Loucy (cell line): ENCODE results near the gene KRTCAP2.

ENCODE experiments used
- H2AFZ ChIP-seq: fragments of 200-600 bp; sonication (generic); 2 replicates; pipeline ENCODE4 v1.6.0; 2016; ENCODE audit warnings: antibody characterized with exemption, mild to moderate bottlenecking, low read length, moderate library complexity
- H3F3A ChIP-seq: fragments of 200-600 bp; 2 replicates; pipeline ENCODE4 v1.6.0; 2016; ENCODE audit warnings: antibody characterized with exemption, low read depth, mild to moderate bottlenecking
- H3K27me3 ChIP-seq: fragments of 200-600 bp; sonication (generic); 2 replicates; pipeline ENCODE4 v1.6.1; 2014; ENCODE audit warnings: low read length, mild to moderate bottlenecking; ENCODE audit not compliant: insufficient read depth, poor library complexity, severe bottlenecking
- H3K36me3 ChIP-seq: fragments of 200-600 bp; sonication (generic); 2 replicates; pipeline ENCODE4 v1.6.1; 2016; ENCODE audit warnings: low read length; ENCODE audit not compliant: insufficient read depth
- H3K4me1 ChIP-seq: fragments of 200-600 bp; sonication (generic); 2 replicates; pipeline ENCODE4 v1.5.1; 2014; ENCODE audit warnings: low read length, mild to moderate bottlenecking; ENCODE audit not compliant: insufficient read depth, poor library complexity, severe bottlenecking
- H3K4me2 ChIP-seq: fragments of 200-600 bp; sonication (generic); 2 replicates; pipeline ENCODE4 v1.6.0; 2014; ENCODE audit warnings: antibody characterized with exemption, low read length, low read depth, mild to moderate bottlenecking; ENCODE audit not compliant: poor library complexity, severe bottlenecking
- H3K4me3 ChIP-seq: fragments of 200-600 bp; sonication (generic); 2 replicates; pipeline ENCODE4 v1.5.1; 2014; ENCODE audit warnings: low read length, mild to moderate bottlenecking, mixed read lengths; ENCODE audit not compliant: poor library complexity, severe bottlenecking
- H3K79me2 ChIP-seq: fragments of 200-600 bp; sonication (generic); 2 replicates; pipeline ENCODE4 v1.6.1; 2014; ENCODE audit warnings: low read length; ENCODE audit not compliant: insufficient read depth
- H3K9ac ChIP-seq: fragments of 200-600 bp; sonication (generic); 2 replicates; pipeline ENCODE4 v1.6.0; 2014; ENCODE audit warnings: mild to moderate bottlenecking, low read depth, low read length, moderate library complexity; ENCODE audit not compliant: poor library complexity, severe bottlenecking
- H3K9me2 ChIP-seq: fragments of 200-600 bp; sonication (generic); replicated peaks from 2 replicates; pipeline ENCODE4 v1.6.1; 2016; ENCODE audit warnings: low read depth, low read length, mixed read lengths
- H3K9me3 ChIP-seq: fragments of 200-600 bp; sonication (generic); 2 replicates; pipeline ENCODE4 v1.6.1; 2014; ENCODE audit warnings: mild to moderate bottlenecking, antibody characterized with exemption, low read length, low read depth; ENCODE audit not compliant: insufficient read depth
- H4K20me1 ChIP-seq: fragments of 200-600 bp; sonication (generic); 2 replicates; pipeline ENCODE4 v1.6.0; 2014; ENCODE audit warnings: antibody characterized with exemption, low read length, mild to moderate bottlenecking; ENCODE audit not compliant: insufficient read depth, poor library complexity, severe bottlenecking
- EZH2phosphoT487 ChIP-seq: fragments of 200-600 bp; IDR thresholded peaks from 2 replicates; pipeline ENCODE4 v1.6.1; 2018; ENCODE audit warnings: antibody characterized with exemption, mild to moderate bottlenecking, moderate library complexity, borderline replicate concordance
- TF ChIP-seq, protein P1 (sequence below): fragments of 200-600 bp; sonication (generic); conservative IDR thresholded peaks from 2 replicates; pipeline ENCODE4 v1.5.1; 2014; ENCODE audit warnings: mild to moderate bottlenecking, antibody characterized with exemption, low read length

The KRTCAP2 gene

DNA sequence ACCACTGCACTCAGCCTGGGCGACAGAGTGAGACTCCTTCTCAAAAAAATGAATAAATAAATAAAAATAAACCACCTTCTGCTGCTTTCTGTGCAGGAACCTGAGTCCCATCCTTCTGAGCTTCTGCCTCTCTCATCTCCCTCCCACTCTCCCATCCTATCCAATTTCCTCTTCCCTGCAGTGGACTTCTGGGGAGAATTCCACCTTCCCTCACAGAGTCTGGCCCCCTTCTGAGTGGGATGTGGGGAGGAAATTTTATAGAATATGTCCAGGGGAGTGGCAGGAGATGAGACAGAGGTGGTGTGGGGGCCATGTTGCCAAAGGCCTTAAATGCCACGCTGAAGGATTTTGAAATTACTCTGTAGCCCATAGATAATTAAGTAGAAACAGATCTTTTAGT is 50.8 kb downstream of the KRTCAP2 start:
- no peak overlapping the region for H3K4me3 ChIP-seq
- no peak overlapping the region for H2AFZ ChIP-seq
- no peaks in the 10 kb centered on the region for H4K20me1 ChIP-seq
- no peaks in the 10 kb centered on the region for H3K79me2 ChIP-seq
- H3K27me3 ChIP-seq: peaks cover 9% of the 10 kb centered on the region
- no peaks in the 10 kb centered on the region for H3K36me3 ChIP-seq
- H3K9ac ChIP-seq: no peak overlapping the region
- TF ChIP-seq, protein P1, sequence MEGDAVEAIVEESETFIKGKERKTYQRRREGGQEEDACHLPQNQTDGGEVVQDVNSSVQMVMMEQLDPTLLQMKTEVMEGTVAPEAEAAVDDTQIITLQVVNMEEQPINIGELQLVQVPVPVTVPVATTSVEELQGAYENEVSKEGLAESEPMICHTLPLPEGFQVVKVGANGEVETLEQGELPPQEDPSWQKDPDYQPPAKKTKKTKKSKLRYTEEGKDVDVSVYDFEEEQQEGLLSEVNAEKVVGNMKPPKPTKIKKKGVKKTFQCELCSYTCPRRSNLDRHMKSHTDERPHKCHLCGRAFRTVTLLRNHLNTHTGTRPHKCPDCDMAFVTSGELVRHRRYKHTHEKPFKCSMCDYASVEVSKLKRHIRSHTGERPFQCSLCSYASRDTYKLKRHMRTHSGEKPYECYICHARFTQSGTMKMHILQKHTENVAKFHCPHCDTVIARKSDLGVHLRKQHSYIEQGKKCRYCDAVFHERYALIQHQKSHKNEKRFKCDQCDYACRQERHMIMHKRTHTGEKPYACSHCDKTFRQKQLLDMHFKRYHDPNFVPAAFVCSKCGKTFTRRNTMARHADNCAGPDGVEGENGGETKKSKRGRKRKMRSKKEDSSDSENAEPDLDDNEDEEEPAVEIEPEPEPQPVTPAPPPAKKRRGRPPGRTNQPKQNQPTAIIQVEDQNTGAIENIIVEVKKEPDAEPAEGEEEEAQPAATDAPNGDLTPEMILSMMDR: no peak
- H3K9me2 ChIP-seq: no peaks in the 10 kb centered on the region
- peaks cover 6% of the 10 kb centered on the region for H3K4me1 ChIP-seq
- H3K9me3 ChIP-seq: no peaks in the 10 kb centered on the region
- H3K4me2 ChIP-seq: no peak overlapping the region
- no peaks in the 10 kb centered on the region for H3F3A ChIP-seq

DNA sequence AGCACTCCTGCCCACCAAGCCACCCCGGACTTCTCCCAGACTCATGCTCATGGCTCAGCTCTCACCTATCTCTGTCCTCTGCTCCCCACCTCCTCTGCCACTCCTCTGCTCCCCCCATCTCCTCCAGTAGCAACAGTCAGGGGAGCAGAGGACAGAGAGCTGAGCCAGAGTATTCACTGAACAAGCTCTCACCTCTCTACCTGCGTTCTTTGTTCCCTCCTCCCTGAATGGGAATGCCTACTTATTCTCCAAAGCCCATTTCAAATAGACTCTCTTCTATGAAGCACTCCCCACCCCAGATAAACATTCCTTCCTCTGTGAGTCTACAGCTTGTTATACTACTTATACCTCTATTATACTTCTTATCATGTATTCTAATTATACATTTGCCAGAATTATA is 51.9 kb downstream of the KRTCAP2 start:
- Histone ChIP-seq H3K4me2 (no peak overlapping the region), H3K79me2 (no peaks in the 10 kb centered on the region), H3K9me2 (no peaks in the 10 kb centered on the region), H3K4me1 (no peaks in the 10 kb centered on the region), H3K36me3 (no peaks in the 10 kb centered on the region), H4K20me1 (no peaks in the 10 kb centered on the region), H3K9me3 (no peaks in the 10 kb centered on the region), H3F3A (no peaks in the 10 kb centered on the region), H3K27me3 (no peaks in the 10 kb centered on the region), H2AFZ (no peak overlapping the region), H3K9ac (no peak overlapping the region), H3K4me3 (no peak overlapping the region)
- TF ChIP-seq EZH2phosphoT487: no peak
- TF ChIP-seq, protein P1: no peak

DNA sequence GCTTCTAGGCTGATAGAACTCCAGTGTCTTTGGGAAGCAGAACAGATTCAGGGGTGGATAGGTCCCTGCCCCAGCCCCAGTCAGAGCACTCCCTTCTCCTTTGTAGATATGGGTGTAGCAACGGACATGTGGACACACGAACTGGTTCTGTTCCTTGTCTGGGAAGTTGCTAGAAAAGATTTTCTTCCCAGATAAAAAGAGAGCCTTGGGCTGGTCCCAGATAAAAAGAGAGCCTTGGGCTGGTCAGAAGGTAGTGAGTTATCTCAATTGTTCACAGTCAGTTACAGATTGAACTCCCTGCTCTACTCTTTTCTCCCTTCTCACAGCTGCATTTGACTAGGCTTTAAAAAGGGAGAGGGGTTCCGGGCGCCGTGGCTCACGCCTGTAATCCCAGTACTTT is 52.9 kb downstream of the KRTCAP2 start:
- no peaks in the 10 kb centered on the region for H3K36me3 ChIP-seq
- H3K4me1 ChIP-seq: no peaks in the 10 kb centered on the region
- H3K4me3 ChIP-seq: no peak overlapping the region
- no peaks in the 10 kb centered on the region for H3K9me2 ChIP-seq
- H3F3A ChIP-seq: no peaks in the 10 kb centered on the region
- H3K9ac ChIP-seq: no peak overlapping the region
- no peaks in the 10 kb centered on the region for H3K27me3 ChIP-seq
- no peak overlapping the region for H3K4me2 ChIP-seq
- no peaks in the 10 kb centered on the region for H4K20me1 ChIP-seq
- no peaks in the 10 kb centered on the region for H3K9me3 ChIP-seq
- no peaks in the 10 kb centered on the region for H3K79me2 ChIP-seq
- H2AFZ ChIP-seq: no peak overlapping the region; the same call in 1 of the 2 replicates
- TF ChIP-seq EZH2phosphoT487: no peak
- TF ChIP-seq, protein P1: no peak
